ENCODE data around the gene NLRP14. TPM values are rescaled to one million over a fixed set of nuclear protein-coding genes. Genes with fewer than 3 reads are reported as not detected.

Gene NLRP14
- total and polyA plus RNA-seq, 2 of the 8 experiments (the other 6 are each of a cell fraction or from before 2014, with no cell fraction given) = 0.05 TPM; not detected in 1

- no peak for TF ChIP-seq FOSL1 (IDR thresholded peaks at IDR 0.05; ENCODE audit: insufficient read depth, low read depth, low read length)
- no peak for TF ChIP-seq SP2 (IDR thresholded peaks at IDR 0.05; ENCODE audit: low read length)
Observed at GRCh38 chr11:7060868-7061267, 40.6 kb downstream of the NLRP14 start (continued).
